ENCODE measurements around the gene GSAP. TPM values are rescaled to one million over a fixed set of nuclear protein-coding genes. Genes with fewer than 3 reads are reported as not detected.
A peak's percentile ranks its signal among the peaks of the same experiment; 100 is the strongest.
"Not testable (repeated sequence)": the region's sequence is repeated elsewhere in the genome, so short reads cannot be mapped to it uniquely, and the experiment has no call there.

The GSAP gene
- polyA plus RNA-seq, 1 donor, result 5.6 TPM

GRCh38 chr7:77360104-77360503 lies 56.0 kb downstream of the GSAP start:
- DNase-seq (ENCODE audit: low read depth), result no peak

- no peak for DNase-seq (ENCODE audit: low read depth)
These were observed 56.5 kb downstream of the GSAP start for GRCh38 chr7:77359599-77359998.

- no peak for DNase-seq (ENCODE audit: low read depth)
These were observed 61.2 kb downstream of the GSAP start for GRCh38 chr7:77354914-77355313.

GRCh38 chr7:77354484-77354883 lies 61.7 kb downstream of the GSAP start:
- DNase-seq (ENCODE audit: low read depth), result no peak

- no peak for DNase-seq (ENCODE audit: low read depth)
These were observed 62.2 kb downstream of the GSAP start for GRCh38 chr7:77353911-77354310.

GRCh38 chr7:77353407-77353721 lies 62.8 kb downstream of the GSAP start:
- DNase-seq (ENCODE audit: low read depth), result no peak

GRCh38 chr7:77352665-77353406 lies 63.3 kb downstream of the GSAP start:
- no peak for DNase-seq (ENCODE audit: low read depth)

GRCh38 chr7:77351539-77352004 lies 64.6 kb downstream of the GSAP start:
- DNase-seq (ENCODE audit: low read depth), result no peak

GRCh38 chr7:77349141-77349540 lies 67.0 kb downstream of the GSAP start:
- DNase-seq (ENCODE audit: low read depth), result no peak

GRCh38 chr7:77348371-77348813 lies 67.8 kb downstream of the GSAP start:
- no peak for DNase-seq (ENCODE audit: low read depth)

GRCh38 chr7:77346441-77346840 lies 69.7 kb downstream of the GSAP start:
- no peak for DNase-seq (ENCODE audit: low read depth)

GRCh38 chr7:77345426-77345825 lies 70.7 kb downstream of the GSAP start:
- not testable (repeated sequence) for DNase-seq (ENCODE audit: low read depth)

GRCh38 chr7:77339726-77340125 lies 76.4 kb downstream of the GSAP start:
- no peak for DNase-seq (ENCODE audit: low read depth)

- no peak for DNase-seq (ENCODE audit: low read depth)
These were observed 77.1 kb downstream of the GSAP start for GRCh38 chr7:77338883-77339629.

- DNase-seq (ENCODE audit: low read depth), result no peak
These were observed 77.9 kb downstream of the GSAP start for GRCh38 chr7:77338260-77338659.

- no peak for DNase-seq (ENCODE audit: low read depth)
These were observed 78.6 kb downstream of the GSAP start for GRCh38 chr7:77337456-77337990.

GRCh38 chr7:77335581-77335980 lies 80.6 kb downstream of the GSAP start:
- DNase-seq (ENCODE audit: low read depth), result no peak

- not testable (repeated sequence) for DNase-seq (ENCODE audit: low read depth)
These were observed 82.1 kb downstream of the GSAP start for GRCh38 chr7:77334039-77334438.

- DNase-seq (ENCODE audit: low read depth), result peak; percentile 87
These were observed 84.0 kb downstream of the GSAP start for GRCh38 chr7:77331938-77332695.

GRCh38 chr7:77330169-77330882 lies 85.8 kb downstream of the GSAP start:
- DNase-seq (ENCODE audit: low read depth), result no peak

- DNase-seq (ENCODE audit: low read depth), result no peak
These were observed 86.5 kb downstream of the GSAP start for GRCh38 chr7:77329466-77330168.

Measured in forelimb muscle (tissue), 1 donor.